GM21360 (cell line): ENCODE data around the gene MYO1D.
A peak's percentile ranks its signal among the peaks of the same experiment; 100 is the strongest.
"Not testable (repeated sequence)": the region's sequence is repeated elsewhere in the genome, so short reads cannot be mapped to it uniquely, and the experiment has no call there.

Experiments used
- ATAC-seq: cut with Tn5 transposase; IDR thresholded peaks from one replicate; pipeline ENCODE4 v1.9.1; 2021; ENCODE audit warnings: mild to moderate bottlenecking, moderate library complexity; ENCODE audit not compliant: unreplicated experiment

Gene MYO1D

GRCh38 chr17:32896647-32897258, 19.8 kb upstream of the MYO1D start:
- ATAC-seq: no peak

- ATAC-seq: no peak
These were observed 17.3 kb upstream of the MYO1D start for GRCh38 chr17:32894245-32894644.

DNA sequence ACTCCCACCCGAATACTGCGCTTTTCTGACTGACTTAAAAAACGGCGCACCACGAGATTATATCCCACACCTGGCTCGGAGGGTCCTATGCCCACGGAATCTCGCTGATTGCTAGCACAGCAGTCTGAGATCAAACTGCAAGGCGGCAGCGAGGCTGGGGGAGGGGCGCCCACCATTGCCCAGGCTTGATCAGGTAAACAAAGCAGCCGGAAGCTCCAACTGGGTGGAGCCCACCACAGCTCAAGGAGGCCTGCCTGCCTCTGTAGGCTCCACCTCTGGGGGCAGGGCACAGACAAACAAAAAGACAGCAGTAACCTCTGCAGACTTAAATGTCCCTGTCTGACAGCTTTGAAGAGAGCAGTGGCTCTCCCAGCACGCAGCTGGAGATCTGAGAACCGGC, 10.5 kb upstream of the MYO1D start:
- ATAC-seq: not testable (repeated sequence)

GRCh38 chr17:32886951-32887350, 10.0 kb upstream of the MYO1D start:
- not testable (repeated sequence) for ATAC-seq

DNA sequence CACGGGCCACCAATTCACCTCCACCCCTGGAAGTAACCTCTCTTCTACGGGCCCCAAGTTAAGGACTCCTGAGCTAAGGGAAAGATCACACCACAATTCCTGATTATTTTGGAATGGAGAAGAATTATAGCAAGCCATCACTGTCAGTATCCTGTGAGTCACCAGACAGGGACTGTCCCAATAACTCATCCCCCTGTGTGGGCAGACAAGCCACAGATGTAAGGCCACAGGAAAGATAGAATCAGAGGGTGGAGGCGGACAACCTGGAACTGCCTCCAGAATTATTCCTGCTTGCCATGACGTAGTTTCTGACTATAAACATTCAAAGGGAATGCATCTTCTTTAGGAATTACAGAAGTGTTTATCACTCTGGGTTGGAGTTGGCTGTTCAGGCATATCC, 5.8 kb upstream of the MYO1D start:
- ATAC-seq: no peak

DNA sequence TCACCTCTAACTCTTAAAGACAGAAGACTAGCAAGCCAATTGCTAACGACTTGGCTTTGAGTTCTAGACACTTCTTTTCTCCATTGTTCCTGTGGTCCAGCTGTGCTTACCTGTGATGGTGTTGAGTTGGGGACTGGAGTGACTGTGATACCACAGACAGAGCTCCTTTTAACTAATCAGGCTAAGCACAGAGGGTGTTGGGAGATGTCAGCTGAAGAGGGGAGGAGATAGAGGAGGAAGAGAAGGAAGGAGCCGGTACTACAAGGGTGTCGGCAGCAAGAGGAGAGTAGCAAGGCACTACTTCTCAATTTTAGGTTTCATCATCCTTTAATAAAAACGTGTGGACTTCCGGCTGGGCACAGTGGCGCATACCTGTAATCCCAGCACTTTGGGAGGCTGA, 5.1 kb upstream of the MYO1D start:
- no peak for ATAC-seq

DNA sequence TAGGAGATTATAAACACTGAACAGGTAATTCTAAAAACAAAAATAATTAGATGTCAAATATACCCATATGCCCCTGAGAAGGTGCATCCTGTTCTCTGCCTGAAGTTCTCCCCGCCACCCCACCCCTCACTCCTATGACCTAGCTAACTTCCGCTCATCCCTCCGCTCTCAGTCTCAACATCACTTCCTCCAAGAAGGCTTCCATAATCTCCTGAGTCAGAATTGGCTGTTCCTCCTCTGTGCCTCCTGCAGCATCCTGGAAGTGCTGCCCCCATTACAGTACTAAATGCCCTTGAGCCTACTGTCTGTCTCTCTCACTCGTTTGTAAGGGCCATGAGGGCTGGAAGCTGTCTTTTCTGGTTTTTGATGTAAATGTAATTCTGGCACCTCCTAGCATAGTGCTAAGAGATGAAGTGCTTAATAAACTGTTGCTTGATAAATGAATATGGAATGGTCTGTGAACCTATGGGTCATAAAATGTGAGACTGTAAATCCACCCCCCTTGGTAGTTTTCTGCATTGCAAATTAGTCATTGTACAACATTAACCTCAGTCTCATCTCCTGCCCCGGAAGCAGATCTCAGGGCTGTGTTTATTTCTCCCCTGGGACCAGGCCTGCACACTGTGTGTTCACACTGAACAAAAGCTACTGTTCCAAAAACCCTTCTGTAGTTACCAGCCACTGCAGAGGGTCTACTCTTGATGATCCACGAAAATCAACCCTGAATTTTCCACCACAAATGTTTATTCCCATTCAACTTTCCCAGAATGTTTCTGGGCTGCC, 3.9 kb upstream of the MYO1D start:
- no peak for ATAC-seq

DNA sequence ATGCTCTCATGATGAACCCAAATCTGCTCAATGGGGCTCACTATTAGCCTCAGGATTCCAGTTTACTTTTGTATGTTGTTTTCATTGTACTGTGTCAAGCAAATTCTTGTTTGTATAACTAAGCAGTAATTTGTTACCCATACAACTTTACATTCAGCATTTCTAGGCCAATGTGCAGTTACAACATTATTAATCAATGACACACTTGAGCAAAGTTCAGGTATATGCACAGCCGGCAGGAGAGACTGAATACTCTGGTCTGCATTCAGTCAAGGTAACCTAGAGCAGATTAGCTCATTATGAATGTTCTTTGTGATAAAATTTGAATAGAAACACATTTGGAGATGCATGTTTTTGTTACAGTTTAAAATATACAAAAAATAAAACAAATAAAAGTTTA, 2.2 kb upstream of the MYO1D start:
- no peak for ATAC-seq

GRCh38 chr17:32878211-32878610, 1.3 kb upstream of the MYO1D start:
- no peak for ATAC-seq

DNA sequence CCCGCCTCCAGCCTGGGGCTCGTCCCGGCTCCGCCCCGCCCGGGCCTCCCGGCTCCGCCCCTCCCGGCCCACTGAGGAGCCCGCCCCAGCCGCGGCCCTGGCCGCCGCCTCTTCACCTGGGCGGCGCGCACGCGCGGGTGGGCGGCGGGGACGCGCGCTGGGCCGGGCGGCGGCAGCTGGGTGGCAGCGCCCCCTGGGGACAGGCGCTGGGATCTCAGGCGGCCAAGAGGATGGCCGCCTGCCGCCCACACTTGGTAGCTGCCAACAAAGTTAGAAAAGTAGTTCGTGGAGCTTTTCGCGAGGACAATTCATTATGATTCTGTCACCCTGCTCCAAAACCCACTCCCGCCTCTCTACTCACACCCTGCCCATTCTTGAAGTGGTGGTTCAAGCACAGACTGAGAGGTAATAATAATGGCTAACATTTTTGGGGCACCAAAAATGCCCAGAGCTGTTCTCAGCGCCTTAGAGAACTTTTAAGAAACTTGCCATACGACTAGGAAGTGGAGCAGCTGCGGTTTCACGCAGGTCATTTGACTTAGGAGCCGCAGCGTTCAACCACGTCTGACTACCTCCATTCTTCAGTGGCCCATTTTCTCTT, 340 bp upstream of the MYO1D start:
- peak; percentile 86 for ATAC-seq

- ATAC-seq: no peak
These were observed 954 bp downstream of the MYO1D start for GRCh38 chr17:32875923-32876416.

DNA sequence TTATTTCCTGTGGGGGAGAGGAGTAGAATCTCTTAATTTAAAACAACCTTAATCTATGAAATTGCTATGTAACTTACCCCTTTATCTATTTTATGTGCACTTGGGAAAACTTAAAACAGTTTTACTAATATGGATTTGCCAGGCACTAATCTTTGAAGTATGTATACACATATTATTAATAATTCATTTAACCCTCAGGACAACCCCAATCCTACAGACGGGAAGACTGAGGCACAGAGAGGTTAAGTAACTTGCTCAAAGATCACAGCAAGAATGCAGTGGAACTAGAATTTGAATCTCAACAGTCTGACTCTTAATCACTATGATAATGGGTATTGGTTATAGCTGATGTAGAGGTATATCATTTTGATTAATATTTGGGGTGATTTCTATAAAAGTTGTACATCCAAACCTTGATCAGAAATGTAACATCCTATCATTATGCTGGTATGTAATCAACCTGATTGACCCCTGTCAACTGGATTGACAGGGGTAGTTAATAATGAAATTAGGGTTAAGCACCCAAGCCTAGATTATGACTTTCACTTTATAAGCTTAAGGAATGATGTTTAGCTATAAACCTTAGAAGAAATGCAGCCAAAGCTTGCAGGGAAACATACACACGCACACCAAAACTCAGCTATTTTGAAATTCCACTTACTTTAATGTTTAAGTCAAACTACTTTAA, 1.6 kb downstream of the MYO1D start:
- ATAC-seq: no peak

GRCh38 chr17:32873114-32873513, 3.8 kb downstream of the MYO1D start:
- ATAC-seq: no peak

DNA sequence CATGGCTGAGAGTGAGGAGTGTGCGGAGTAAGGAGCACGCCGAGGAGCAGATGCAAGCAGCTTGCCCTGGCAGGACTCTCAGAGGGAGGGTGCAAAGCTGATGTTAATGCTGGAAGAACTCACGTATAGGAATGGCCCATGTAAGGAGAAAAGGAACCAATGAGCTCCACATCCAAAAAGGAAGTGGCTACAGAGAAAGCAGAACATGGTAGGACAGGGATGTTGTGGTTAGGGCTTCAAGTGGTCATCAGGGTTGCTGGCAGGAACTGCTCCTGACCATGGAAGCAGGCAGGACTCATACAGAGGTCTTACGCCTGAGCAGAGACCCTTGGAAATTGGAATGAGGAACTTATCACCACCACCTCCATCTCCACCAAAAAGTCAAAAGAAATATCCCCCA, 5.2 kb downstream of the MYO1D start:
- ATAC-seq: no peak

DNA sequence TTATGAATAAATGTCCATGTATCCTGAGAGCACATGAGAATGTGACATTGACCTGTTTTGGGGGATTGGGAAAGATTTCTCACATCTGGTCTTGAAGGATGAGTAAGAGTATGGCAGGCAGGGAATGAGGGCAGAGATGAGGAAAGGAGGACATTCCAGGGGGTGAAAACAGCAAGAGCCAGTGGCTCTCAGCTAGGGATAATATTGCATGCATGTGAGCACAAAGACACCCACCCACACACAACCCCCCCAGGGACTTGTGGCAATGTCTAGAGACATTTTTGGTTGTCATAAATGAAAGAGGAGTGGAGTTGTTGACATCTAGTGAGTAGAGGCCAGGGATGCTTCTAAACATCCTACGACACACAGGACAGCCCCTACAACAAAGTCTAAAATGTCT, 6.0 kb downstream of the MYO1D start:
- ATAC-seq: no peak

GRCh38 chr17:32870027-32870670, 6.8 kb downstream of the MYO1D start:
- ATAC-seq: no peak

- ATAC-seq: no peak
These were observed 7.4 kb downstream of the MYO1D start for GRCh38 chr17:32869345-32870026.

GRCh38 chr17:32865141-32865540, 11.8 kb downstream of the MYO1D start:
- no peak for ATAC-seq

DNA sequence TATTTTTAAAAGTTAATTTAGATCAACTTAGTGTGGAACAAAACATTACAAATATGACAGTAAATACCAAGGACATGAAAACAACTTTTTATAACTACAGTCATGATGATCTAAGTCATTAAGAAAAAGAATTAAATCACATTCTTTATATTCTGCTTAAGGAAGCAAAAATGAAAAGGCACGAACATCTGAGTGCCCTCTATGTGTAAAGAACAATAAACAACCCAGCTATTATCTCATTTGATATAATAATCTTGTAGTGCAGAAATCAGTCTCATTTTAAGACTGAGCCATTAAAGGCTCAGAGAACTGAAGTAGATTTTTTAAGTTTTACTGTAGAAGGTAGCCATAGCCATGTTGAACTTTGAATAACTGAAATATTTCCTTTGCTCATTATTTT, 13.4 kb downstream of the MYO1D start:
- no peak for ATAC-seq

DNA sequence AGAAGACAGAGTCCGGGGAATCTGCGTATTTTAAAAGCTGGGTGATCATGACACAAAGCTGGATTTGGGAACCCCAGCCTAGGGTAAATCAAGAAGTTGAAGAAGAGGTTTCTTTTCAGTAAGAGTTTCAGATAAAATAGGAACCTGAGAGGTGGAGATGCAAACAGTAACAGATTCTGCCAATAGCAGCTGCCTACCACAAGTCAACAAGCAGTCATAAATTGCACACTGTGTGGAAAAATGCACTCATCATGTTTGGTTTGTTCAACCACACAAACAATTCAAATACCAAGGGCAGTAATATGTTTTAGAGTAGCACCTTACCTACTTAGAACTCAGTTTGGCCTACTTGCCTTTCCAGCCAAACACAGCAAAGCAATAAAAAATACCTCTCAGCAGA, 14.0 kb downstream of the MYO1D start:
- ATAC-seq: no peak
